Stimulated activated CD8-positive, alpha-beta memory T cell treated with anti-CD3 and anti-CD28 coated beads, Interleukin-7, amount 100 ng/mL, for 1 hour (primary cell): ENCODE data around the gene AP3S2.
"Not testable (repeated sequence)": the region's sequence is repeated elsewhere in the genome, so short reads cannot be mapped to it uniquely, and the experiment has no call there.

Source experiments
- DNase-seq, 2 donors: peaks; one replicate each; pipeline ENCODE4 v3.0.0-alpha.2; 2020; ENCODE audit warnings: low read depth in 2 of 2

AP3S2 gene

DNA sequence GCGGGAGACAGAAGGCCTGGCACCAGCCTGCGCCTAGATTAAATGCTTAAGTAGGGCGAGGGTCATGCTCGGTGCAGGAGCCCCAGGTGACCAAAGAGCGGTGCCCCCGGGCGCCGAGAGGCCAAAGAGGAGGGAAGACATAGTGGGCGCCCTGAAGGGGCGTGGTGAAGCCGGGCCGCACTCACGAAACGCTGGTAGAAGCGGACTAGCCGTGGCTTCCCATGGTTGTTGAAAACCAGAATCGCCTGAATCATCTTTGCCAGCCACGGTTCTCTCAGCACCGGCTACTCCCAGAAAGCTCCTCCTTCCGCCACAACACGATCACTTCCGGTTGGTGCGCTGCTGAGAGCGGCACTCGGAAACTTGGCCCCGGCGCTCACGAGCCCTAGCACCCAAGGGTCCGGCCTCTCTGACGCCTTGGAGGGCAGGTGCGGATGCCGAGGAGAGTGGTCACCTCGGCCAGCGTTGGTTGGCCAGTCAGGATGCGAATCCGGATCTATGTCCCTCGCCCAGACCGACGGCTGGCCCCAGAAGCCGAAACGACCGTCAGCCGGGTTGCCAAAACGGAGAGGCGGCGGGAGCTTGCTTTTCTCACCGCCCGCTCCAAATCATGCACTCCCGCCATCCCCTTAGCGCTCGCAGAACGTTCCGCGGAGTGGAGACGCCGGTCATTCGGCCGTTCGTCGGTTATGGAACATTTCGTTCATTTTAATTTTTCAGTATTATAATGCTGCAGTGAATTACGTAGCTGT, at the start of gene AP3S2:
Gene AP3S2, minus strand, starts transcription at position 299 of the 752 bp plus-strand sequence. Its CDS starts 45 bp downstream, at position 254.
- peak; percentile 79 to 83 for DNase-seq

DNA sequence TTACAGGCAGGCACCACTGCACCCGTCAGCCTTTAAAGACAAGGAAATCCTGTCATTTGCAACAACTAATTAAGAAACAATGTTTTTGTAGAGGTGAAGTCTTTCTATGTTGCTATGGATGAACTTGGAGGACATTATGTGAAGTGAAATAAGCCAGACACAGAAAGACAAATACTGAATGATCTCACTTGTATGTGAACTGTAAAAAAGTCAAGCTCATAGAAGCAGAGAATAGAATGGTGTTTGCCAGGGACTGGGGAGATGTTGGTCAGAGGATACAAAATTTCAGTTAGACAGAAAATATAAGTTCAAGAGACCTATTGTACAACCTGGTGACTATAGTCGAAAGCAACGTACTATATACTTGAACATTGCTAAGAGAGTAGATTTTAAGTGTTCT, 46.1 kb upstream of the AP3S2 start:
- no peak for DNase-seq

DNA sequence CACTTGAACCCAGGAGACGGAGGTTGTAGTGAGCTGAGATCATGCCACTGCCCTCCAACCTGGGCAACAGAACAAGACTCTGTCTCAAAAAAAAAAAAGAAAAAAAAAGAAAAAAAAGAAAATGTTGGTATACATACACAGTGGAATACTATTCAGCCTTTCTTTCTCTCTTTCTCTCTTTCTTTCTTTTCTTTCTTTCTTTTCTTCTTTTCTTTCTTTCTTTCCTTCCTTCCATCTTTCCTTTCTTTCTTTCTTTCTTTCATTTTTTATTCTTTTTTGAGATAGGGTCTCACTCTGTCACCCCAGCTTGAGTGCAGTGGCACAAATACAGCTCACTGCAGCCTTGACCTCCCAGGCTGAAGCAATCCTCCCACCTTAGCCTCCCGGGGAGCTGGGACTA, 45.6 kb upstream of the AP3S2 start:
- DNase-seq = not testable (repeated sequence)

DNA sequence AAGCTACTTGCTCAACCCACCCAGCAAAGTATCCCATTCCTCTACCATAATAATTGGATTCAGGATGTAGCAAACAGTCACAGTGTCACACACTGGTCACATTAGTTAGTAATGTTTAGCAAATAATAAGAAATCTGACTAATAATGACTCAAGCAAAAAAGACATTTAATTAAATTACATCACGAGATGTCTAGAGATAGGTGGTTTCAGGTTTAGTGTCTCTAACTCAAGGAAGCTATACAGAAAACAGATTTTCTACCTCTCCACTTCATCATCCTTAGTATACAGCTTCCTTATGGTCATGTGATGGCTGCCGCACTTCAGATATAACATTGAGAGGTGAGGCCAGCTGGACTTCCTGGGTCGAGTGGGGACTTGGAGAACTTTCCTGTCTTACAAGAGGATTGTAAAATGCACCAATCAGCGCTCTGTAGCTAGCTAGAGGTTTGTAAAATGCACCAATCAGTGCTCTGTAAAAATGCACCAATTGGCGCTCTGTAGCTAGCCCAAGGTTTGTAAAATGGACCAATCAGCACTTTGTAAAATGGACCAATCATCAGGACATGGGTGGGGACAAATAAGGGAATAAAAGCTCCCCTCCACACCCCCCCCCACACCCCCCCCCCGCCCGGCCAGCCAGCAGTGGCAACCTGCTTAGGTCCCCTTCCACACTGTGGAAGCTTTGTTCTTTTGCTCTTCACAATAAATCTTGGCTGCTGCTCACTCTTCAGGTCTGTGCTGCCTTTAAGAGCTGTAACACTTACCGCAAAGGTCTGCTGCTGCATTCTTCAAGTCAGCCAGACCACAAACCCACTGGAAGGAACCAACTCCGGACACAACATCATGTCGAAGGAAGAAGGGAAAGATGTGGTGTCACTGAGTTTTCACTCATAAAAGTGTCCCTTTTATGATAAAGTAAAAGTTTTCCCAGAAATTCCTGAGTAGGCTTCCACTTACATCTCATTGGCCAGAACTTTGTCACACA, 43.9 kb upstream of the AP3S2 start:
- no peak for DNase-seq

DNA sequence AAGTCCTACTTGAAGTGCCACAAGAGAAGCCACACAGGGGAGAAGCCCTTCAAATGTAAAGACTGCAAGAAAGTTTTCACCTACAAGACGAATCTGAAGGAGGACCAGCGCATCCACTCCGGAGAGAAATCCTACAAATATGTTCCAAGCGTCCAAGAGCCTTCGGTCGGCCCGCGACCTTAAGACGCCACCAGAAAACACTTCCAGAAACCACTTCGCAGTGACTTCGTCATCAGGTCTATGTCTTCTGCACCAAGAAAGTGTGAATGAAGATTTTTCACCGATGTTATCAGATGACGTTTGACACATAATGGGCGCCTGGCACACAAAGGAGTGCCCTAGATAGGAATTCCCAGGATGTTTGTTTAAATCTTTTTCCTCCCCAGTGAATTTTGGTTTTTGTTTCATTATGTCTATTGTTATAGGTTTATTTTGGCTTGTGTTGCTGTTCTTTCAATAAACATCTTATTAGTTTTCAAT, 43.0 kb upstream of the AP3S2 start:
- no peak for DNase-seq

DNA sequence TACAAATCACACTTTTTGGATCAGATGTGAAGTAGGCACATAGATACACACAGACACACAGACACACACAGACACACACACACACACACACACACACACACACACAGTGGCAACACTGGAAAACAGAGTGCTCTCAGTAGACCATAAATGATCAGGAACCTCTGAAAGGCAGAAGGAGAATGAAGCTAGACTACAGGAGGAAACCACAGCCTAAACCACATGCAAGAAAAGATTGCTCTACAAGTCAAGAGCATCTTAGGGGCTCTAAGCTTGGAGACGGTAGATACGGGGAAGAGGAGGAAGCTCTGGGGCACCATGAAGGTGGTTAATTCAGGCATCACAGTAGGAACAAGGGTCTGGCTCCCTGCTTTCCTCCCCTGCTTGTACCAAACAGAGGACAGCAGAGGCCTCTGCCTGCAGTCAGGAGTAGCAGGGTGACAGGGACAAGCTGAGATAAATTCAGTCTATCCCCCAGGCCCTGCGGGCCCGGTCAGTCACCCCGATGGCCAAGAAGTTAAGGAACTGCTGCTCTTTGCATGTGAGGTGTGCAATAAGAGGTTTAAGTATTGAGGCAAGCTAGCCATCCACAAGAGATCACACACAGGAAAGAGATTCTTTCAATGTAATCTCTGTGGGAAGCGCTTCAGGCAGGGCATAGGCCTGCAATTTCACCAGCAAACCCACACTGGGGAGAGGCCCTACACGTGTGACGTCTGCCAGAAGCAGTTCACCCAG, 42.4 kb upstream of the AP3S2 start:
- no peak for DNase-seq

DNA sequence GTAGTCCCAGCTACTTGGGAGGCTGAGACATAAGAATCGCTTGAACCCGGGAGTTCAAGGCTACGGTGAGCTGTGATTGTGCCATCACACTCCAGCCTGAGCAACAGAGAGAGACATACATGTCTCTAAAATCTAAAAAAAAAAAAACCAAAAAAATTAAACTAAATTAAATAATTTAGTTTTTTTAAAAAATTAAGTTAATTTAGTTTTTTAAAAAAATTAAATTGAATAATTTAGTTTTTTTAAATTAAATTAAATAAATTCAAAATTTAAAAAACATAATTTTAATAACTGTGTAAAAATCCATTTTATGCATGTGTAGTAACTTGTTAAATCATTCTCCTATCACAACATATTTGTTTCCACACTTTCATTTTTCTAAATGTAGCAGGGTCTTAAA, 39.1 kb upstream of the AP3S2 start:
- no peak for DNase-seq

DNA sequence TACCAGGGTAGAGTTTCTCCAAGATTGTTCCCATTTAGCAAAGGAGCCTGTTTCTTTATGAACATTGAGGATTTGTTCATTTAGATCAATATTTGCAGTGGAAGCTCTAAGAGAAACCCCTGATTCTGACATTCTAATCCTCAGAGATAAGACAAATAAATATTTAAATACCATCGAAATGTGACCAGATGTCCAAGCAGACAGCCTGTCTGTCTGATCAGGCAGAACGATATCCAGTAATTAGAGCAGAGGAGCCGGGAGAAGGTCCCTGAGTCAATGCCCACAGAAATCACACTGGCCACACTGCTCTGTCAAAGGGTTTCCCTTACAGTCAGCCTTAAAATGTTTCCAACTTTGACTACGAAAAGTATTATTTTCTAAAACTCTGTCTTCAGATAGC, 34.6 kb upstream of the AP3S2 start:
- no peak for DNase-seq

DNA sequence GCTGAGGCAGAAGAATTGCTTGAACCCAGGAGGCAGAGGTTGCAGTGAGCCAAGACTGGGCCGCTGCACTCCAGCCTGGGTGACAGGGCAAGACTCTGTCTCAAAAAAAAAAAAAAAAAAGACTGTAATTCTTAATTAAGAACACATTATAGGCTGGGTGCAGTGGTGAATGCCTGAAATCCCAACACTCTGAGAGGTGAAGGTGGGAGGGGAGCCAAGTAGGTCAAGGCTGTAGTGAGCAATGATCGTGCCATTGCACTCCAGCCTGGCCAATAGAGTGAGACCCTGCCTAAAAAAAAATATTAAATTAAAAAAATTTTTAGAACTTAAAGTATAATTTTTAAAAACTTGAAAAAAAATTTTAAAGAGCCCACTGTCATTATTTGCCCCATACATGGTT, 32.4 kb upstream of the AP3S2 start:
- DNase-seq = no peak

DNA sequence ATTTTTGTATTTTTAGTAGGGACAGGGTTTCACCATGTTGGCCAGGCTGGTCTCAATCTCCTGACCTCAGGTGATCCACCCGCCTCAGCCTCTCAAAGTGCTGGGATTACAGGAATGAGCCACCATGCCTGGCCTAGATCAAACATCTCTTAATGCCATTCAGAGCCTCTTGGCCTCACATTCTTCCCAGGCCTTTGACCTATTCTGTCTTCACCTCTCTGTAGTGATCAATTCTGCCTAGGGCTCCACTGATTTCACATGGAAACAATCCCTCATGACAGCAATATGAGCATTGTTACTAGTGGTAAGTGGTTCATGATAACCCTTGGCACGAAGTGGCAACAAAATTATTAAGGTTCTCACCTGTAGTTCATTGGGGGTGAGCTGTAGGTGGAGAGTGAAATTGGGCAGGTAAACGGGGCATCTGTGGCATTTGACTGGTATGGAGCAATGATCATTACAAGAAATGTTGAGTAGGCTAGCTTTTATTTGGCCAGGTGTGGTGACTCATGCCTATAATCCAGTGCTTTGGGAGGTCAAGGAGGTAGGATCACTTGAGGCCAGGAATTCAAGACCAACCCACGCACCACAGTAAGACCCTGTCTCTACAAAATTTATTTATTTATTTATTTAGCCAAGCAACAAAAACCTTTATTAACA, 23.8 kb upstream of the AP3S2 start:
- no peak for DNase-seq

DNA sequence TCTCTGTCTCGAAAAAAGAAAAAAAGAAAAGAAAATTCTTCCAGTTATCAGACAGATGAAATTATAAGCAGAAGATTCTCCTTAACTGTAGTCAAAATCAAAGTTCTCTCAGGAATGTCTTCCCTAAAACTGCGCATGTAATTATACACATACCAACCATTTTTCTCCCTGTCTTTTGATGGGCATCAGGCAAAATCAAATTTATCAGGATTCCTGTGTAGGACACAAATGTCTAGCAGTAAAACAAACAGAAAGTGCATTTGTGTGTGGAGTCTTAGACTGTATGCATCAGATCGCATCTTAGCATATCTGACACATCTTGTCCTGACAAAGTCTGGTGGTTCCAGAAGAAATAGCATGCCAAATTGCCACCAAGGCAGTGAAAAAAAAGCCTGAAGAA, 22.9 kb upstream of the AP3S2 start:
- no peak for DNase-seq

DNA sequence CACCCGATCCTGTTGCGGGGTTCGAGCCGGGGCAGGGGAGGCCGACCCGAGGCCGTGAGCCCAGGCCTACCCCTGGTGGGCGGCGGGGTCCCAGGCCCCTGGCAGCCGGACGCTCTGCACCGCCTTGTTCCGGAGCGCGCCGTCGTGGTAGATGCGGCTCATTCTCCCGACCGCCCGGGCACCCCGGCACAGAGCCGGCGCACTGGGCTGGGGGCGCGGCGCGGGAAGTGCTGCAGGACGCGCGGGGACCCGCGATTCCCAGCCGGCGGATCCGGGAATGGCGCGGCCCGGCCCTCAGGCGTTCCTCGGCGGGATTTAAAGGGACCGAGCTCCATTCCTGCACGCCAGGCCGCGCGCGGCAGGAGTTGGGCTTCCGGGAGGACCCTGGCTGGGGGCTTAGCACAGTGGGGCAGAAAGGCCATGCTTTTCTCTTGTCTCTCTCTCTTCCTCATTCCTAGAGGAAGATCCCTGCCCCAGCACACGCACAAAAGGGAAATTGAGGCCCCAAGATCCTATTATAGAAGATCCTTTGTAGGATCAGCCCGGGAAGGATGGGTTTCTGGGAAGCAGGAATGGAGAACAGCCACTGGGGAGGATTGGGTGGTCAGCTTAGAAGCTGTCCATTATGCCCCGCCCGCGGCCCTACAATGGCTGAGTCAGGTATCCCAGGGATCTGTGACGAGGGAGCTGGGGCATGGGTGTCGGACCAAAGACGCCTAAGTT, 19.0 kb upstream of the AP3S2 start, which contains the start of gene ARPIN:
Gene ARPIN, minus strand, starts transcription at position 279 of the 723 bp plus-strand sequence. Its CDS starts 117 bp downstream, at position 162.
- no peak for DNase-seq

DNA sequence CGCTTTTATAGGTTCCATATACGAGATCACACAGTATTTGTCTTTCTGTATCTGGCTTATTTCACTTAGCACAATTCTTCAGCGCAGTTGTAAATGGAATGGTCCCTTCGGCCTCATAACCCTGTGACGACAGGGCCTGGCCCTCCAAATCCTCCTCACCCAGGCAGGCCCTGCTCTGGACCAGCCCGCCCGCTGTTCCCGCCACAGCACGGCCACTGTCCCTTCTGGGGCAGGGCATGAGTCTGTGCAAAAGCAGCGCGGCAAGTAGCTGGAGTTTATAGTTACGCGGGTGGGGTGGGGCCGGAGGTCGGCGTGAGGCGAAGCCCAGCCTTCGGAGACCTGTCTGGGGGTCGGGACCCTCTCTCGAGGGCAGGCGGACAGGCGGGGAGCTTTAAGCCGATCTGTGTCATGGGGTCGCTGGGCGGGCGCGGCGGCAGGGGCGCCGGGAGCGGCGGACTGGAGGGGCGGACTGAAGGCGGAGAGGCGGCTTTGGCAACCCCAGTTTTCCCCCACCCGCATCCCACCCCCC, 18.4 kb upstream of the AP3S2 start:
- no peak for DNase-seq

DNA sequence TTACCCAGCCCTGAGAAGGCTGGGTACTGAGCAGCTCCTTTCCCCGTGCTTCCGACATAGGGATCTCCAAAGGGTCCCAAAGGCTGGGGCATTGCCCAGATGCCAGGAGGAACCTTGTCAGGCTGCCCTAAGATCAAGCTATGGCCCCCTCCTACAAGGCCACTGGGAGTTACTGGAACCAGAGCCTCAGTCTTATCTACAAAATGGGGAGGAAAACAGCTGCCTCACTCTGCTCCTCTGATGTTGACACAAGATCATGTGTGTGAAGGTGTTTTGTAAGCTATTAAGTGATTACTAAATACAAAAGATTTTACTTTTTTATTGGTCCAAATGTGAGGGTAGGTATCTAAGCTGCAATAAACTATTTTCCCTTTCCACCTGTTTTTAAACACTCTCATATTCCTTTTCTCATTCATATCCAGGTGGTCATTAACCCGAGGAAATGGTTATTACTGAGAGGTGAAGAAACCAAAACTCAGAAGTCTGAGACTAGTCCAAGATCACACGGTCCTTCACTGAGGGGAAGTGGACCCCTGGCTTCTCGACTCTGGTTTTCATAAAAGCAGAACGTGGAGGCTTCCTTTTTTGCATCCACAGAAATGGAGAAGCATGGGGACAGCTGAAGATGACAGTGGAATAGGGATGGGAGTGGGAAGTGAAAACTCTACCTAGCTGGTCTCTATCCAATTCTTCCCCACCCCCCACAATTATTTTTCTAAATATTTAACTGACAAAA, 17.3 kb upstream of the AP3S2 start:
- DNase-seq = no peak

DNA sequence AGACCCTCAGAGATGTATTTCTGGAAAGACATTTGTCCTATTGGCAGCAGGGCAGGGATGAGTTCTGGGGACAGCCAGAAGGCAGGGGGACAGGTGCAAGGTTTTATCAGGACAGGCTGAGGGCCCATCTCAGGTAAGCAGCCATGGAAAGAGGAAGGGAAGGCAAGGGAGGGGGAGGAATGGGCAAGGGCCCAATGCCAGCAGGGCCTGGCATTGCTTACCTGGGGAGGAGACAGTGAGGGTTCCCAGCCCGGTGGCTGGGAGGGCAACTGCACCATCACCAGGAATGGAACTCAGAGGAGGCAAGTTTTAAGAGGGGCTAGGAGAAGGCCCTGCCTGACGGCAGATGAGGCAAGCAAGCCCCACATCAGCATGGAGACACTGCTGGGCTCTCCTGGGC, 15.8 kb upstream of the AP3S2 start:
- no peak for DNase-seq

DNA sequence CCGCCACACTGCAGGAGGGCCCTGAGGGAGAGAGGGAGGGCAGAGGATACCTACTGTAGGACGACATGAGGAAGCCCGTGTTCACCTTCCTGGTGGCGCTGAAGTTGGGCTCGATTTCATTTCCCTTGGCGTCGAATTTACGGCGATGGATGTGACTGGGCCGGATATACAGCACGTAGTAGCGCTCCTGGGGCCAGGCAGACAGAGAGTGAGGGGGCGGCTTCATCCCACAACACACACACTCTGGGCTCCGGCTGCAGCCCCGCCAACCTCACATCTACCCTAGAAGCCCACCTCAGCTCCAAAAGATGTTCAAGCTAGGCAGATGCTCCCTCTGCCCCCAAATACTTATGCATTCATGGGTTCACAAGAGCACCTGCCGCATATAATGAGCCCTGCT, 14.4 kb upstream of the AP3S2 start:
- no peak for DNase-seq

DNA sequence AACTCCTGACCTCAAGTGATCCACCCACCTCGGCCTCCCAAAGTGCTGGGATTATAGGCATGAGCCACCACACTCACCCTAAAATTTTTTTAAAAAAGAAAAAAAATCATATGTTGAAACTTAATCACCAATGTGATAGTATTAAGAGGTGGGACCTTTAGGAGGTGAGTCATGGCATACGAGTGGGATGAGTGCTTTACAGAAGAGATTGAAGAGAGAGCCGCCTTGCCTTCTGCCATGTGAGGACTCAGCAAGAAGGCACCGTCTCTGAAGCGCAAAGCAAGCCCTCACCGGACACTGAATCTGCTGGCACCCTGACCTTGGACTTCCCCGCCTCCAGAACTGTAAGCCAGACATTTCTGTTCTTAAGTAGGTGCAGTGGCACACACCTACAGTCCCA, 13.5 kb upstream of the AP3S2 start:
- no peak for DNase-seq

DNA sequence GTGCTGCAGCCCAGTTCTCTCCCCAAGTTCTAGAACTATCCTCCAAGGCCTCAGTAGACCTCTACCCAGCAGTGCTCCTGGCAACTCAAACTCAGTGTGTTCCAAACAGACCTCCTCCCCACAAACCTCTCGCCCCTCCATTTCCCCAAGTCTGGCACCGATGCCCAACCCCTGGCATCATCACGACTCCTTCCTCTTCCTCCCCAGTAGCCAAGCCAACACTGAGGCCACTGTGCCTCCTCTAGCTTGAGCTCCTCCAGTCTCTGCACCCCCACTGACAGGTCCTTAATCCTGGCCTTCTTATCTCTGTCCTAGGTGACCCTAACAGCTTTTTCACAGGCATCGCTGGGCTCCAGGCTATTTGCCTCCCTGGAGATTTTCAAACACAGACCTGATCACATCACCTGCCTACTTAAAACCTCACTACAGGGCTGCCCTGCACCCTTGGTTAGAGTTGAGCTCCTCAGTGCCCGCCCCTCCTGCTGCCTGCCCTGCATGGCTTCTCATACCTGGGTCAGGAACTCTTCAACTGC, 12.1 kb upstream of the AP3S2 start:
- no peak for DNase-seq

DNA sequence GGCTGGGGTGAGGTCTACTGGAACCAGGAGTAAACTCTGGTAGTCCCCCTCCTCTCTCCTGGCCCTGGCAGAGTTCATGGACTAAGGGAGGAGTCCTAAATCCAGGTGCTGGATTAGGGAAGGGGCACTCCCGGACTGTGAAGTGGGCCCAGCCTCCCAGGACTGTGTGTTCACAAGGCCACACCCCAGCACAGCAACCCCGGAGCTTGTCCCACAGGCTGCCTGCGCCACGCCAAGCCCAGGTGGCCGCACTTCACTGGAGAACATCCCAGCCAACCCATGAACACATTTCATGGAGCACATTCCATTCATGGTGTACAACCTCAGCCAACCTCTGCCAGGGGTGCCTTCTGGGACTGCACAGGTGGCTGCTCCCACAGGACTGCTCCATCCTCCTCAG, 10.7 kb upstream of the AP3S2 start:
- DNase-seq = no peak

DNA sequence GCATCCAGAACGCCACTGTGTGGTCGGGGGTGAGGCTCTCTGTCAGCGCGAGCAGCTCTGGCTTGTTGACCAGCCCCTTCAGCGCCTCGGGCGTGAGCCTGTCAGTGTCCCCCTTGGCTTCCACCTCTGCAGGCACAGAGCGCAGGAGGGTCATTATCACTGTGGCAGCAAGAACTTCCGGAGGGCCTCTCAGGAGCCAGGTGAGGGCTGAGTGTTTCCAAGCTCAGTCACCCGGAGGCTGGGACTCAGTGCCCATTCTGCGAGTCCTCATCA, 10.0 kb upstream of the AP3S2 start:
- DNase-seq = no peak
